H1 (cell line): ENCODE results near the gene CXCL5. TPM values are rescaled to one million over a fixed set of nuclear protein-coding genes. Genes with fewer than 3 reads are reported as not detected.

ENCODE experiments used
- CTCF ChIA-PET: fragments of 300-600 bp; sonication (Branson Sonifier 250); formaldehyde crosslinking; loops from one replicate; lab custom pipeline; 2021; ENCODE audit not compliant: partially characterized antibody; lab: Charles Lee
- POLR2A ChIA-PET: fragments of 300-600 bp; sonication (Branson Sonifier 250); formaldehyde crosslinking; loops from one replicate; lab custom pipeline; 2021; ENCODE audit warnings: inconsistent platforms; ENCODE audit not compliant: partially characterized antibody; lab: Charles Lee
- DNase-seq, 2 experiments: peaks; one replicate each; pipeline versions ENCODE4 v3.0.0 to v3.0.0-alpha.2; 2010 to 2022; ENCODE audit warnings: low spot score in 2 of 2, low read depth in 1 of 2, mixed read lengths in 1 of 2
- FAIRE-seq: peaks from 2 replicates; lab custom pipeline; 2011; peaks lifted over from hg19 to GRCh38; lab: Jason Lieb, UNC
- H2AFZ ChIP-seq: 2 replicates; pipeline ENCODE4 v1.8.1; 2012; ENCODE audit warnings: low read length, inconsistent platforms
- H2AK5ac ChIP-seq: 2 replicates; pipeline ENCODE4 v1.6.1; 2013; ENCODE audit warnings: low read depth, low read length
- H2BK120ac ChIP-seq: replicated peaks from 2 replicates; pipeline ENCODE3; 2013; ENCODE audit warnings: low read depth, low read length, inconsistent platforms
- H2BK12ac ChIP-seq: 2 replicates; pipeline ENCODE4 v1.6.1; 2013; ENCODE audit warnings: low read depth, low read length
- H2BK15ac ChIP-seq: 2 replicates; pipeline ENCODE4 v1.6.1; 2013; ENCODE audit warnings: low read length
- H2BK20ac ChIP-seq: 2 replicates; pipeline ENCODE4 v1.6.1; 2013; ENCODE audit warnings: low read length
- H2BK5ac ChIP-seq: 2 replicates; pipeline ENCODE4 v1.6.1; 2013; ENCODE audit warnings: low read depth, low read length
- H3K14ac ChIP-seq: 2 replicates; pipeline ENCODE4 v1.6.1; 2013; ENCODE audit warnings: inconsistent platforms; ENCODE audit not compliant: insufficient read length
- H3K18ac ChIP-seq: 2 replicates; pipeline ENCODE4 v1.6.1; 2013; ENCODE audit warnings: low read length; ENCODE audit errors: extremely low read depth
- H3K23ac ChIP-seq: 2 replicates; pipeline ENCODE4 v1.6.1; 2013; ENCODE audit warnings: inconsistent platforms; ENCODE audit not compliant: insufficient read length
- H3K23me2 ChIP-seq: 2 replicates; pipeline ENCODE4 v1.6.1; 2013; ENCODE audit warnings: low read depth, low read length
- H3K27ac ChIP-seq: 2 replicates; pipeline ENCODE4 v1.6.1; 2011; ENCODE audit warnings: low read depth, low read length, inconsistent platforms
- H3K27me3 ChIP-seq, 4 experiments: replicated peaks in 1 of 4; 1 replicate in 1 of 4; 2 replicates in 3 of 4; pipeline versions ENCODE4 v1.6.1 to v1.8.1; 2011 to 2013; ENCODE audit warnings: low read length in 3 of 4, mild to moderate bottlenecking in 3 of 4, inconsistent platforms in 2 of 4, mixed read lengths in 2 of 4, moderate library complexity in 1 of 4; ENCODE audit not compliant: control insufficient read depth in 3 of 4, insufficient read depth in 3 of 4; ENCODE audit errors: extremely low read depth in 1 of 4
- H3K36me3 ChIP-seq, 4 experiments: 2 replicates each; pipeline versions ENCODE4 v1.6.1 to v1.8.1; 2011 to 2013; ENCODE audit warnings: mild to moderate bottlenecking in 4 of 4, low read length in 3 of 4, moderate library complexity in 2 of 4, control low read depth in 1 of 4, inconsistent platforms in 1 of 4; ENCODE audit not compliant: insufficient read depth in 4 of 4, control insufficient read depth in 2 of 4
- H3K4ac ChIP-seq: replicated peaks from 2 replicates; pipeline ENCODE3; 2013; ENCODE audit warnings: low read length, low read depth, mixed read lengths, inconsistent platforms; ENCODE audit not compliant: insufficient read length
- H3K4me1 ChIP-seq, 4 experiments: replicated peaks in 1 of 4; 1 replicate in 1 of 4; 2 replicates in 3 of 4; pipeline versions ENCODE4 v1.6.1 to v1.8.1; 2011 to 2013; ENCODE audit warnings: low read length in 3 of 4, inconsistent platforms in 2 of 4, mixed read lengths in 1 of 4; ENCODE audit not compliant: insufficient read depth in 4 of 4, control insufficient read depth in 3 of 4
- H3K4me2 ChIP-seq, 2 experiments: 2 replicates each; pipeline versions ENCODE4 v1.6.1 to v1.8.1; 2011 to 2013; ENCODE audit warnings: low read depth in 2 of 2, low read length in 2 of 2, control low read depth in 1 of 2, inconsistent platforms in 1 of 2, mild to moderate bottlenecking in 1 of 2; ENCODE audit not compliant: insufficient read depth in 1 of 2
- H3K4me3 ChIP-seq, 4 experiments: fragments of 200-600, 300-600 bp in 1 of 4; sonication (generic), shearing (Covaris generic), sonication (Bioruptor Twin) in 1 of 4; 2 replicates each; pipeline versions ENCODE4 v1.5.1 to v1.8.1; 2011 to 2016; ENCODE audit warnings: low read length in 4 of 4, low read depth in 3 of 4, control low read depth in 2 of 4, inconsistent platforms in 2 of 4, mild to moderate bottlenecking in 2 of 4, mixed read lengths in 1 of 4, moderate library complexity in 1 of 4; ENCODE audit not compliant: insufficient read depth in 2 of 4; ENCODE audit errors: extremely low read depth in 1 of 4
- H3K56ac ChIP-seq: replicated peaks from 2 replicates; pipeline ENCODE3; 2013; ENCODE audit warnings: low read depth, mild to moderate bottlenecking, mixed read lengths, low read length, inconsistent platforms; ENCODE audit not compliant: insufficient read length
- H3K79me1 ChIP-seq: 2 replicates; pipeline ENCODE4 v1.6.1; 2013; ENCODE audit warnings: low read depth, low read length, control low read depth
- H3K79me2 ChIP-seq, 2 experiments: 2 replicates each; pipeline versions ENCODE4 v1.6.1 to v1.8.1; 2012 to 2013; ENCODE audit warnings: low read length in 2 of 2, mild to moderate bottlenecking in 2 of 2, inconsistent platforms in 1 of 2; ENCODE audit not compliant: insufficient read depth in 2 of 2, control insufficient read depth in 1 of 2
- H3K9ac ChIP-seq, 4 experiments: replicated peaks in 1 of 4; 1 replicate in 1 of 4; 2 replicates in 3 of 4; pipeline versions ENCODE4 v1.6.1 to v1.8.1; 2011 to 2013; ENCODE audit warnings: low read depth in 3 of 4, low read length in 3 of 4, control low read depth in 2 of 4, mild to moderate bottlenecking in 2 of 4, moderate library complexity in 2 of 4, inconsistent platforms in 1 of 4; ENCODE audit errors: extremely low read depth in 1 of 4
- H3K9me3 ChIP-seq, 2 experiments: 2 replicates each; pipeline versions ENCODE4 v1.6.1 to v1.8.1; 2012 to 2013; ENCODE audit warnings: mild to moderate bottlenecking in 2 of 2, moderate library complexity in 2 of 2, control low read depth in 1 of 2, inconsistent platforms in 1 of 2, low read depth in 1 of 2, low read length in 1 of 2, mixed read lengths in 1 of 2; ENCODE audit not compliant: insufficient read depth in 2 of 2
- H4K20me1 ChIP-seq, 2 experiments: replicated peaks in 1 of 2; 2 replicates each; pipeline versions ENCODE3 to v1.8.1; 2011 to 2013; ENCODE audit warnings: inconsistent platforms in 2 of 2, low read length in 2 of 2, mild to moderate bottlenecking in 1 of 2; ENCODE audit not compliant: insufficient read depth in 2 of 2, control insufficient read depth in 1 of 2
- H4K5ac ChIP-seq: 2 replicates; pipeline ENCODE4 v1.6.1; 2013; ENCODE audit warnings: low read length, low read depth, mixed read lengths, inconsistent platforms; ENCODE audit not compliant: insufficient read length
- H4K8ac ChIP-seq: 2 replicates; pipeline ENCODE4 v1.8.0; 2013; ENCODE audit warnings: mild to moderate bottlenecking, moderate library complexity, low read length, inconsistent platforms; ENCODE audit not compliant: insufficient read depth; ENCODE audit errors: extremely low read depth
- H4K91ac ChIP-seq: replicated peaks from 2 replicates; pipeline ENCODE3; 2013; ENCODE audit warnings: low read length, mixed read lengths, inconsistent platforms; ENCODE audit not compliant: insufficient read length
- BACH1 ChIP-seq: IDR thresholded peaks from 2 replicates; pipeline ENCODE4 v1.6.1; 2012; ENCODE audit warnings: low read length, improper control_type of control experiment
- JUND ChIP-seq: IDR thresholded peaks from 2 replicates; pipeline ENCODE4 v1.6.1; 2011; ENCODE audit warnings: mild to moderate bottlenecking, improper control_type of control experiment, low read length
- TBP ChIP-seq: IDR thresholded peaks from 2 replicates; pipeline ENCODE4 v1.6.1; 2011; ENCODE audit warnings: low read depth, low read length, improper control_type of control experiment
- WGBS, 2 experiments: shearing (Covaris generic) in 1 of 2; methylation state at CpG; one replicate each; pipeline versions ENCODE4 v1.1.6 to v1.1.7; 2013 to 2015; ENCODE audit warnings: low lambda C conversion rate in 2 of 2, mixed read lengths in 2 of 2, inconsistent platforms in 1 of 2, low coverage in 1 of 2, missing lambda C conversion rate in 1 of 2; ENCODE audit not compliant: insufficient replicate concordance in 2 of 2, insufficient coverage in 1 of 2, insufficient read length in 1 of 2; ENCODE audit errors: extremely low coverage in 1 of 2, missing lambda C conversion rate in 1 of 2; 5-methylcytosine and 5-hydroxymethylcytosine counted together
- polyA plus RNA-seq, 7 experiments: library from polyadenylated mRNA; depleted of rRNA in 3 of 7; stranded (reverse) in 5 of 7; unstranded in 2 of 7; fragments of >200 nt in 5 of 7; fragments of 200-250 nt in 2 of 7; gene quantifications; 1 replicate in 5 of 7; 2 replicates in 1 of 7; 4 replicates in 1 of 7; pipeline versions ENCODE4 v1.2.1 to v1.2.3, GENCODE V29; 2011 to 2013; ENCODE audit warnings: missing spikeins in 2 of 7, mixed read lengths in 2 of 7
- total RNA-seq: library from RNA; stranded (reverse); fragmentation: NEBNext Ultra II Directional; extraction: Animal tissue kit (Norgen Biotek cat#: 25700); gene quantifications from 2 replicates; pipeline ENCODE4 v1.2.1, GENCODE V29; 2021

CXCL5 gene
- total and polyA plus RNA-seq, 2 of the 8 experiments (the other 6 are each of a cell fraction or from before 2014, with no cell fraction given): 10.9 to 15.6 TPM

- FAIRE-seq: no peak
- Histone ChIP-seq H2AK5ac (no peak overlapping the region), H2BK20ac (no peak overlapping the region), H3K23ac (no peak overlapping the region), H2BK12ac (no peak overlapping the region), H3K4me2 (no peak overlapping the region), H3K27me3 (peaks cover 31 to 56% (median 44%) of the 10 kb centered on the region in 4 experiments), H2BK120ac (no peak overlapping the region), H4K5ac (no peak overlapping the region), H3K4ac (no peak overlapping the region), H3K9me3 (no peaks in the 10 kb centered on the region), H4K8ac (no peak overlapping the region), H3K27ac (no peak overlapping the region), H3K14ac (no peak overlapping the region), H3K4me3 (no peak overlapping the region), H4K91ac (no peak overlapping the region), H2BK5ac (no peak overlapping the region), H3K9ac (no peak overlapping the region; a peak in 1 of 7 replicates), H2BK15ac (no peak overlapping the region), H4K20me1 (peaks cover 0 to 1% of the 10 kb centered on the region in 2 experiments), H3K56ac (no peak overlapping the region), H3K23me2 (peaks cover 2% of the 10 kb centered on the region; the same call in 1 of the 2 replicates), H2AFZ (no peak overlapping the region), H3K18ac (no peak overlapping the region)
- WGBS, 2 experiments: 87% methylated on average over 3 of the region's 3 CpGs; no CpG with 5 or more reads in 1 of the 2 experiments
- CTCF ChIA-PET: interaction anchor here (0.6 to 2.4 kb wide), 5 partner anchors 9 to 250 kb away, joined by 3 to 9 read pairs (median 3); no protein-coding TSS in a partner anchor
- DNase-seq: no peak
- POLR2A ChIA-PET: interaction anchor here (0.7 kb wide), 1 partner anchor 77 kb away, joined by 3 read pairs; no protein-coding TSS in a partner anchor
- TF ChIP-seq BACH1: no peak
- no peak for TF ChIP-seq TBP
- TF ChIP-seq JUND: no peak
- TF ChIP-seq, all 59 proteins: peak for 0
- Histone ChIP-seq H3K79me1 (no peaks in the 10 kb centered on the region), H3K4me1 (peaks cover 2 to 10% (median 5%) of the 10 kb centered on the region in 4 experiments), H3K79me2 (no peaks in the 10 kb centered on the region), H3K36me3 (no peaks in the 10 kb centered on the region)
These were observed 51.1 kb downstream of the CXCL5 start for GRCh38 chr4:73947239-73947985.
